K562 (cell line): ENCODE measurements around the gene PRR29. TPM values are rescaled to one million over a fixed set of nuclear protein-coding genes. Genes with fewer than 3 reads are reported as not detected.
A peak's percentile ranks its signal among the peaks of the same experiment; 100 is the strongest.

Experiments
- CREM ChIP-seq: IDR thresholded peaks from 2 replicates; pipeline ENCODE4 v1.6.1; 2014; ENCODE audit warnings: antibody characterized with exemption, low read depth
- CSDE1 ChIP-seq, 2 experiments: fragments of 450-650 bp; IDR thresholded peaks; 2 replicates each; pipeline ENCODE4 v1.6.1; 2016; ENCODE audit warnings: mild to moderate bottlenecking in 1 of 2
- GABPB1 ChIP-seq: sonication (generic); formaldehyde crosslinking; IDR thresholded peaks from 2 replicates; pipeline ENCODE4 v1.8.0; 2022; ENCODE audit warnings: mild to moderate bottlenecking, missing genetic modification reagents
- HDAC2 ChIP-seq: fragments of 450-650 bp; IDR thresholded peaks from 2 replicates; pipeline ENCODE4 v1.6.1; 2016; ENCODE audit warnings: mild to moderate bottlenecking
- KLF13 ChIP-seq: fragments of 450-650 bp; IDR thresholded peaks from 2 replicates; pipeline ENCODE4 v1.6.1; 2016; ENCODE audit warnings: missing genetic modification characterization, low read depth, mild to moderate bottlenecking, missing compliant biosample characterization, moderate library complexity, borderline replicate concordance
- MAZ ChIP-seq, 2 experiments: fragments of 450-650 bp in 1 of 2; sonication (generic) in 1 of 2; formaldehyde crosslinking; IDR thresholded peaks in 1 of 2; conservative IDR thresholded peaks in 1 of 2; 2 replicates each; pipeline versions ENCODE4 v1.4.0 to v1.5.0; 2020; ENCODE audit warnings: mild to moderate bottlenecking in 1 of 2, missing genetic modification reagents in 1 of 2
- MXI1 ChIP-seq: IDR thresholded peaks from 2 replicates; pipeline ENCODE4 v1.6.1; 2011; ENCODE audit warnings: low read depth, mild to moderate bottlenecking, improper control_type of control experiment, low read length
- NKRF ChIP-seq: fragments of 450-650 bp; IDR thresholded peaks from 2 replicates; pipeline ENCODE4 v1.6.1; 2016; ENCODE audit warnings: borderline replicate concordance
- PHF8 ChIP-seq: fragments of 200-600 bp; sonication (generic); IDR thresholded peaks from 2 replicates; pipeline ENCODE4 v1.6.1; 2012; ENCODE audit warnings: mixed run types, mild to moderate bottlenecking, inconsistent platforms, low read length, moderate library complexity, borderline replicate concordance
- POLR2G ChIP-seq: fragments of 200-400 bp; formaldehyde crosslinking; IDR thresholded peaks from 2 replicates; pipeline ENCODE4 v1.6.1; 2017; ENCODE audit warnings: low read depth, mild to moderate bottlenecking, antibody characterized with exemption, low read length, moderate library complexity
- RBFOX2 ChIP-seq: fragments of 200-400 bp; formaldehyde crosslinking; IDR thresholded peaks from 2 replicates; pipeline ENCODE4 v1.6.1; 2017; ENCODE audit warnings: low read depth, mild to moderate bottlenecking, low read length, moderate library complexity
- RBM34 ChIP-seq: fragments of 200-400 bp; formaldehyde crosslinking; IDR thresholded peaks from 2 replicates; pipeline ENCODE4 v1.6.1; 2018; ENCODE audit warnings: low read length, borderline replicate concordance; ENCODE audit not compliant: insufficient read depth
- SAP30 ChIP-seq: fragments of 200-600 bp; sonication (generic); IDR thresholded peaks from 2 replicates; pipeline ENCODE4 v1.6.1; 2012; ENCODE audit warnings: borderline replicate concordance, low read depth, mild to moderate bottlenecking, moderate library complexity, low read length, control low read depth, inconsistent platforms; ENCODE audit not compliant: insufficient read depth, poor library complexity, severe bottlenecking
- TFAP4 ChIP-seq: sonication (generic); formaldehyde crosslinking; IDR thresholded peaks from 2 replicates; pipeline ENCODE4 v1.8.0; 2022; ENCODE audit warnings: missing genetic modification reagents, mild to moderate bottlenecking, moderate library complexity, borderline replicate concordance
- VEZF1 ChIP-seq: fragments of 200-800 bp; sonication (Bioruptor generic); IDR thresholded peaks from 2 replicates; pipeline ENCODE4 v1.6.1; 2017; ENCODE audit warnings: missing genetic modification characterization, missing compliant biosample characterization
- ZBTB7A ChIP-seq: IDR thresholded peaks from 2 replicates; pipeline ENCODE4 v1.6.1; 2011; ENCODE audit warnings: low read depth, mild to moderate bottlenecking, low read length, moderate library complexity, borderline replicate concordance; ENCODE audit not compliant: control insufficient read depth
- ZNF134 ChIP-seq: fragments of 250-450 bp; sonication (Bioruptor Pico); conservative IDR thresholded peaks from 2 replicates; pipeline ENCODE4 v1.4.0; 2020
- ZNF3 ChIP-seq: fragments of 250-450 bp; sonication (Bioruptor Pico); IDR thresholded peaks from 2 replicates; pipeline ENCODE4 v1.5.0; 2021; ENCODE audit warnings: mild to moderate bottlenecking, moderate library complexity
- polyA plus RNA-seq, 8 experiments: library from polyadenylated mRNA; depleted of rRNA in 4 of 8; stranded (reverse) in 5 of 8; unstranded in 3 of 8; fragments of >200 nt; fragmentation: Nextera tagmentation in 2 of 8; fragmentation: Illumina TruSeq in 1 of 8; extraction: Ambion mirVana in 2 of 8; extraction: Trizol in 1 of 8; gene quantifications; 2 replicates each; pipeline versions ENCODE4 v1.2.1 to v1.2.3, GENCODE V29; 2011 to 2014; ENCODE audit warnings: inconsistent platforms in 1 of 8, missing spikeins in 1 of 8
- total RNA-seq, 7 experiments: library from RNA; depleted of rRNA in 6 of 7; stranded (reverse); fragments of >200 nt in 6 of 7; fragmentation: Illumina TruSeq in 2 of 7; extraction: Trizol in 2 of 7; gene quantifications; 2 replicates each; pipeline versions ENCODE4 v1.2.1 to v1.2.3, GENCODE V29; 2011 to 2021; ENCODE audit warnings: low replicate concordance in 1 of 7
- TF ChIP-seq, protein P1 (sequence below), 2 experiments: fragments of 450-650 bp; conservative IDR thresholded peaks; 2 replicates each; pipeline ENCODE4 v1.6.1; 2017; ENCODE audit warnings: mild to moderate bottlenecking in 2 of 2, moderate library complexity in 2 of 2
- TF ChIP-seq, protein P2 (sequence below): sonication (generic); formaldehyde crosslinking; IDR thresholded peaks from 2 replicates; pipeline ENCODE4 v1.9.0; 2022; ENCODE audit warnings: mild to moderate bottlenecking, missing genetic modification reagents

PRR29 gene
- total and polyA plus RNA-seq, 9 of the 15 experiments (the other 6 are each of a cell fraction or from before 2014, with no cell fraction given), result 0.08 to 0.58 (median 0.15) TPM; not detected in 5

- TF ChIP-seq PHF8, result peak; percentile 28; the same call in 1 of the 2 replicates
- TF ChIP-seq HDAC2, result peak; percentile 70
- TF ChIP-seq ZNF3, result peak; percentile 95
- peak; percentile 62 to 63; a peak in 3 of 4 replicates for TF ChIP-seq MAZ (CRISPR knock-in tag; conservative IDR thresholded peaks at IDR 0.05 in 1 of 2, IDR thresholded peaks at IDR 0.05 in 1 of 2)
- TF ChIP-seq, protein P1, sequence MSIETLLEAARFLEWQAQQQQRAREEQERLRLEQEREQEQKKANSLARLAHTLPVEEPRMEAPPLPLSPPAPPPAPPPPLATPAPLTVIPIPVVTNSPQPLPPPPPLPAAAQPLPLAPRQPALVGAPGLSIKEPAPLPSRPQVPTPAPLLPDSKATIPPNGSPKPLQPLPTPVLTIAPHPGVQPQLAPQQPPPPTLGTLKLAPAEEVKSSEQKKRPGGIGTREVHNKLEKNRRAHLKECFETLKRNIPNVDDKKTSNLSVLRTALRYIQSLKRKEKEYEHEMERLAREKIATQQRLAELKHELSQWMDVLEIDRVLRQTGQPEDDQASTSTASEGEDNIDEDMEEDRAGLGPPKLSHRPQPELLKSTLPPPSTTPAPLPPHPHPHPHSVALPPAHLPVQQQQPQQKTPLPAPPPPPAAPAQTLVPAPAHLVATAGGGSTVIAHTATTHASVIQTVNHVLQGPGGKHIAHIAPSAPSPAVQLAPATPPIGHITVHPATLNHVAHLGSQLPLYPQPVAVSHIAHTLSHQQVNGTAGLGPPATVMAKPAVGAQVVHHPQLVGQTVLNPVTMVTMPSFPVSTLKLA (conservative IDR thresholded peaks at IDR 0.05), result peak; percentile 70 to 79
- peak; percentile 67; the same call in 1 of the 2 replicates for TF ChIP-seq TFAP4 (CRISPR knock-in tag)
- peak in 1 of 2 experiments; percentile 92; a peak in 2 of 4 replicates for TF ChIP-seq CSDE1 (IDR thresholded peaks at IDR 0.05)
- TF ChIP-seq MXI1, result peak; percentile 89
- TF ChIP-seq SAP30, result peak; percentile 93
- 0 out of 2 replicates have a peak, but pooled peaks have one; percentile 15 for TF ChIP-seq CREM
- TF ChIP-seq VEZF1 (CRISPR knock-in tag), result peak; percentile 65
- peak; percentile 73 for TF ChIP-seq GABPB1 (CRISPR knock-in tag)
- peak; percentile 52; the same call in 1 of the 2 replicates for TF ChIP-seq KLF13
- no peak for TF ChIP-seq RBM34
- peak; percentile 95 for TF ChIP-seq NKRF
- TF ChIP-seq ZBTB7A, result peak; percentile 70; the same call in 1 of the 2 replicates
- 0 out of 2 replicates have a peak, but pooled peaks have one; percentile 20 for TF ChIP-seq RBFOX2
- TF ChIP-seq, protein P2, sequence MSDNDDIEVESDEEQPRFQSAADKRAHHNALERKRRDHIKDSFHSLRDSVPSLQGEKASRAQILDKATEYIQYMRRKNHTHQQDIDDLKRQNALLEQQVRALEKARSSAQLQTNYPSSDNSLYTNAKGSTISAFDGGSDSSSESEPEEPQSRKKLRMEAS (CRISPR knock-in tag), result peak; percentile 48
- peak; percentile 86 for TF ChIP-seq ZNF134 (CRISPR knock-in tag)
- TF ChIP-seq POLR2G, result peak; percentile 25; the same call in 1 of the 2 replicates
These were observed at the start of gene PRR29 (continued) for GRCh38 chr17:63998050-63998720.
